Islet of Langerhans (tissue), 1 donor: ENCODE data around the gene OR5K3.
"Not testable (repeated sequence)": the region's sequence is repeated elsewhere in the genome, so short reads cannot be mapped to it uniquely, and the experiment has no call there.

Source experiments
- FAIRE-seq: peaks from one replicate; lab custom pipeline; 2011; peaks lifted over from hg19 to GRCh38; lab: Jason Lieb, UNC

The OR5K3 gene

GRCh38 chr3:98390366-98390765 lies at the start of gene OR5K3:
OR5K3 (plus strand) TSS chr3:98390666; CDS start chr3:98390666, 0 bp downstream.
- no peak for FAIRE-seq

- no peak for FAIRE-seq
Observed at GRCh38 chr3:98341758-98342157, 48.7 kb upstream of the OR5K3 start.

GRCh38 chr3:98343647-98344507 lies 46.6 kb upstream of the OR5K3 start:
- FAIRE-seq, result no peak

- FAIRE-seq, result no peak
Observed at GRCh38 chr3:98350082-98350481, 40.4 kb upstream of the OR5K3 start.

- FAIRE-seq, result no peak
Observed at GRCh38 chr3:98353554-98353953, 36.9 kb upstream of the OR5K3 start, which contains the start of gene OR5K4. OR5K4 (plus strand) TSS chr3:98353854; CDS start chr3:98353854, 0 bp downstream.

GRCh38 chr3:98359250-98359649 lies 31.2 kb upstream of the OR5K3 start:
- no peak for FAIRE-seq

- FAIRE-seq, result no peak
Observed at GRCh38 chr3:98359993-98360675, 30.3 kb upstream of the OR5K3 start.

- no peak for FAIRE-seq
Observed at GRCh38 chr3:98360681-98361080, 29.8 kb upstream of the OR5K3 start.

GRCh38 chr3:98361289-98361688 lies 29.2 kb upstream of the OR5K3 start:
- FAIRE-seq, result no peak

- FAIRE-seq, result no peak
Observed at GRCh38 chr3:98367464-98368246, 22.8 kb upstream of the OR5K3 start.

- FAIRE-seq, result no peak
Observed at GRCh38 chr3:98371186-98371585, 19.3 kb upstream of the OR5K3 start.

- no peak for FAIRE-seq
Observed at GRCh38 chr3:98371853-98372252, 18.6 kb upstream of the OR5K3 start.

GRCh38 chr3:98372445-98372844 lies 18.0 kb upstream of the OR5K3 start:
- FAIRE-seq, result no peak

- FAIRE-seq, result no peak
Observed at GRCh38 chr3:98376631-98377030, 13.8 kb upstream of the OR5K3 start.

GRCh38 chr3:98388147-98388546 lies 2.3 kb upstream of the OR5K3 start:
- no peak for FAIRE-seq

GRCh38 chr3:98395101-98395500 lies 4.6 kb downstream of the OR5K3 start:
- FAIRE-seq, result no peak

- not testable (repeated sequence) for FAIRE-seq
Observed at GRCh38 chr3:98396482-98396881, 6.0 kb downstream of the OR5K3 start.

- FAIRE-seq, result no peak
Observed at GRCh38 chr3:98398513-98398912, 8.0 kb downstream of the OR5K3 start.

GRCh38 chr3:98402507-98402906 lies 12.0 kb downstream of the OR5K3 start:
- no peak for FAIRE-seq

- no peak for FAIRE-seq
Observed at GRCh38 chr3:98404010-98404409, 13.5 kb downstream of the OR5K3 start.

- no peak for FAIRE-seq
Observed at GRCh38 chr3:98406034-98406433, 15.6 kb downstream of the OR5K3 start.

GRCh38 chr3:98432575-98432974 lies 42.1 kb downstream of the OR5K3 start:
- no peak for FAIRE-seq

GRCh38 chr3:98433764-98434163 lies 43.3 kb downstream of the OR5K3 start:
- no peak for FAIRE-seq
